ENCODE data around the gene SLC40A1.

SLC40A1 gene

GRCh38 chr2:189543367-189543766 lies 37.2 kb downstream of the SLC40A1 start:
- no peak for DNase-seq (ENCODE audit: extremely low read depth, insufficient read length)
- Histone ChIP-seq H3K36me3 (ENCODE audit: control insufficient read depth, insufficient read depth, low read length) (no peaks in the 10 kb centered on the region), H3K27me3 (replicated peaks; ENCODE audit: control insufficient read depth, insufficient read depth, low read length) (no peaks in the 10 kb centered on the region), H3K4me3 (replicated peaks; ENCODE audit: low read depth, low read length) (no peak overlapping the region)
- no peak for TF ChIP-seq CTCF (IDR thresholded peaks at IDR 0.05; ENCODE audit: insufficient read depth, low read length, poor library complexity, severe bottlenecking)

- TF ChIP-seq CTCF (IDR thresholded peaks at IDR 0.05; ENCODE audit: insufficient read depth, low read length, poor library complexity, severe bottlenecking): no peak
- Histone ChIP-seq H3K4me3 (replicated peaks; ENCODE audit: low read depth, low read length) (no peak overlapping the region), H3K36me3 (ENCODE audit: control insufficient read depth, insufficient read depth, low read length) (no peaks in the 10 kb centered on the region), H3K27me3 (replicated peaks; ENCODE audit: control insufficient read depth, insufficient read depth, low read length) (no peaks in the 10 kb centered on the region)
- no peak for DNase-seq (ENCODE audit: extremely low read depth, insufficient read length)
These were observed 38.3 kb downstream of the SLC40A1 start for GRCh38 chr2:189542145-189542882.

- Histone ChIP-seq H3K27me3 (replicated peaks; ENCODE audit: control insufficient read depth, insufficient read depth, low read length) (no peaks in the 10 kb centered on the region), H3K4me3 (replicated peaks; ENCODE audit: low read depth, low read length) (no peak overlapping the region), H3K36me3 (ENCODE audit: control insufficient read depth, insufficient read depth, low read length) (no peaks in the 10 kb centered on the region)
- DNase-seq (ENCODE audit: extremely low read depth, insufficient read length): no peak
- TF ChIP-seq CTCF (IDR thresholded peaks at IDR 0.05; ENCODE audit: insufficient read depth, low read length, poor library complexity, severe bottlenecking): no peak
These were observed 39.0 kb downstream of the SLC40A1 start for GRCh38 chr2:189541591-189541990.

- DNase-seq (ENCODE audit: extremely low read depth, insufficient read length): no peak
- Histone ChIP-seq H3K27me3 (replicated peaks; ENCODE audit: control insufficient read depth, insufficient read depth, low read length) (no peaks in the 10 kb centered on the region), H3K36me3 (ENCODE audit: control insufficient read depth, insufficient read depth, low read length) (no peaks in the 10 kb centered on the region), H3K4me3 (replicated peaks; ENCODE audit: low read depth, low read length) (no peak overlapping the region)
- TF ChIP-seq CTCF (IDR thresholded peaks at IDR 0.05; ENCODE audit: insufficient read depth, low read length, poor library complexity, severe bottlenecking): no peak
These were observed 40.0 kb downstream of the SLC40A1 start for GRCh38 chr2:189540551-189540950.

- Histone ChIP-seq H3K36me3 (ENCODE audit: control insufficient read depth, insufficient read depth, low read length) (no peaks in the 10 kb centered on the region), H3K27me3 (replicated peaks; ENCODE audit: control insufficient read depth, insufficient read depth, low read length) (no peaks in the 10 kb centered on the region), H3K4me3 (replicated peaks; ENCODE audit: low read depth, low read length) (no peak overlapping the region)
- no peak for DNase-seq (ENCODE audit: extremely low read depth, insufficient read length)
- TF ChIP-seq CTCF (IDR thresholded peaks at IDR 0.05; ENCODE audit: insufficient read depth, low read length, poor library complexity, severe bottlenecking): no peak
These were observed 42.2 kb downstream of the SLC40A1 start for GRCh38 chr2:189538402-189538801.

GRCh38 chr2:189536830-189537229 lies 43.8 kb downstream of the SLC40A1 start:
- Histone ChIP-seq H3K36me3 (ENCODE audit: control insufficient read depth, insufficient read depth, low read length) (no peaks in the 10 kb centered on the region), H3K27me3 (replicated peaks; ENCODE audit: control insufficient read depth, insufficient read depth, low read length) (no peaks in the 10 kb centered on the region), H3K4me3 (replicated peaks; ENCODE audit: low read depth, low read length) (no peak overlapping the region)
- no peak for DNase-seq (ENCODE audit: extremely low read depth, insufficient read length)
- TF ChIP-seq CTCF (IDR thresholded peaks at IDR 0.05; ENCODE audit: insufficient read depth, low read length, poor library complexity, severe bottlenecking): no peak

Measured in GM06990 (cell line).